ENCODE measurements around the gene PDE6H.

Gene PDE6H

DNA sequence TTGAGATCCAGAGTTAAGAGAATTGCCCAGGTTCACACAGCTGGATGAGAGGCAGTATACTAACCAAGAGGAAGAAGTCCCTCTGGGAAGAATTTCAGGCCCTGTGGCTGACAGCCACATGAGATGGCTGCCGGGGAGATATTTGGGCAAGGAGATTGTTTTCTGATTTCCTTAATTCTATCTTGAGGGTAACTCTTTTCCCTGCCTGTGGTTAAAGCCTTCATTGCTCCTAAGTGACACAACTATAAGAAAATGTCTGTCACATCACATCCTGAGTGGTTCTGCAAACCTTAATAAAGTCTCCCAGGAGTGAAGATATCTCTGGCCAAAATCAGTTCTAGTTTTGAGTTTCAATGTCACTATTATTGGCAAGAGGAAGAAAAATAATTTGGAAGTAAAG, 21.0 kb upstream of the PDE6H start:
- FAIRE-seq (no peak), DNase-seq (ENCODE audit: low spot score) (no peak)

DNA sequence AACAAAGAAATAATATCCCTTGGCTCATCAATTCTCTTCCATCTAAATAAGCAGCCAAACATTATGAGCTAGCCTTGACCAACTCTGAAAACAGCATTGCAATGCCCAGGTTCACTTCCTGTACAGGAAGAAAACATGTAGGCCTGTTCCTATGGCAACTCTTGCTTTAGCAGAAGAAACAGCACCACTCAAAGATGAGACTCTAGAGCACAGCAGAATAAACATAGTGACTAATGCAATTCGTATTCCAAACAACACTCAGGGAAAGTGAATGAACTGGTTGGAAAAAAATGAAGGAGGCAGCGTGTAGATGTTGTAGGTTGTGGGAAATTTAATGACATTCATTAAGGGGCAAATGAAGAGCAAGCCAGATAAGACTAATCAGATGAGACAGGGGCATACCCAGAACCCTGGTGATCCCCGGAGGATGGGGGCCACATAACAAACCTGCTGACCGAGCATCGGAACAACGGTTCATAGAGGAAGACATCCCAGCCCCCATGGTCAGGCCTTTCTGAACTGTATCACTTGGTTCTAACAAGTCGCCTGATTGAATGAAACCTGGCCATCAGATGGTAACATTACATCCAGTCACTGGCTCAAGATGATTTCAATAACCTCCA, 20.4 kb upstream of the PDE6H start:
- DNase-seq (ENCODE audit: low spot score) = peak; percentile 77
- no peak for FAIRE-seq

DNA sequence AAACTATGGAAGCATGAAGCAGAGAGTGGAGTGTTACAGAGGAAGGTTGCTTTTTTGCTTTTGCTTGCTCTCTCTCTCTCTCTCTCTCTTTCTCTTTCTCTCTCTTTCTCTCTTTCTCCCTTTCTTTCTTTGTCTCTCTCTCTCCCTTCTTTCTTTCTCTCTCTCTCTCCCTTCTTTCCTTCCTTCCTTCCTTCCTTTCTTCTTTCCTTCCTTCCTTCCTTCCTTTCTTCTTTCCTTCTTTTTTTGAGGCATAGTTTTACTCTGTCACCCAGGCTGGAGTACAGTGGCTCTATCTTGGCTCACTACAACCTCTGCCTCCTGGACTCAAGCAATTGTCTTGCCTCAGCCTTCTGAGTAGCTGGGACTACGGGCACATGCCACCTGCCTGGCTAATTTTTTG, 19.1 kb upstream of the PDE6H start:
- no peak for FAIRE-seq
- DNase-seq (ENCODE audit: low spot score) = no peak

DNA sequence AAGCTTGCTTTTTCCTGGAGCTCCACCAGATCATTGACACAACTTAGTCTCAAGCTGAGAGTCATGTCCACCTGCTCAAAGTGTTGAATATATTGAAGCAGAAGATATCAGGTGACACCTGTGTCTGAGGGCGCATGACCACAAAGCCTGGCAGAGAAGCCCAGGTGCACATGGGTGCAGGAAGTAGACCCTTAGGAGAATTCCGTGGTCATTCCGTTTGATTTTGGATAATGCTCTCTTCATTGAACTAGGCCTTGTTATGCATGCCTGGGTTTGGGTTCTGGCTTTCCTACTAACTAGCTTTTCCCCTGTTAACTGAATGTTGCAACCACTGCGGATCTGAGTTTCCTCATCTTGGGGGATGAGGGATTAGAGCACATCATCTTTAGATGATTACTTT, 18.6 kb upstream of the PDE6H start:
- DNase-seq (ENCODE audit: low spot score) (no peak), FAIRE-seq (no peak)

DNA sequence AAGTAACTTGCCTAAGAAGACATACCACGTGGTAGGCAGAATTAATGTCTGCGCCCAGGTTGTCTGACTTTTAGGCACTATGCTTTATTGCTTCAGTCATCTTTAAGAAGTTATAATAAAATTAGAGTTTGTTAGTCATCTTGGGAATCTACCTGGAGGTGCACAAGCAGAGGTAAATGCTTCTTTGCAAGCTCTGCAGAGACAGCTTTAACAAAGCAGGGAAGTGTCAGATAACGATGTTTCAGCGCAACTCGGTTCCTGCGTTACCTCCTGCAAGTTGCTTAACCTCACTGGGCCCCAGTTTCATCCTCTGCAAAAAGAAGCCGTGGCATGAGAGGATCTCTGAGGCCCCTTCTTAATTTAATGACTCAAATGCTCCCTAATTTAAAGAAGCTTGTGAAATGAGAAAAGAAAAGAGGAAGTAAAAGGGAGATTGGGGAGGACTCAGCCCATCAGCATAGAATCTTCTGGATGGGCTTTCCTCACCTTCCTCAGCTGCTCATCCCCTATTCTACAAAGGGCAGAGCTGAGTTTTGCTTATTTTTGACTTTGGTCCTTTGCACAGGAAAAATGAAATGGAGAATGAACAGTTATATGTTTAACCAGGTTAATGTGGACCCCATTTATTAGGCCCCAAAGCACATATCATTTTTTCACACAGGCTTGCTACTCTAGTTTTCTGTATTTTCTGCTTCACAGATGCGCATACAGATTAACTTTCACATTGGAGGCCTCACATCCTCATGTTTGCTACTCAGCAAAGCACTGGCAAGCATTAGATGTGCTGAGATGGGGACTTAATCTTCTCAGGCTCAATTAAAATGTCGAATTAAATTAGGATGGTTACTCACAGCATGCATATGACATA, 16.6 kb upstream of the PDE6H start:
- FAIRE-seq = no peak
- no peak for DNase-seq (ENCODE audit: low spot score)

DNA sequence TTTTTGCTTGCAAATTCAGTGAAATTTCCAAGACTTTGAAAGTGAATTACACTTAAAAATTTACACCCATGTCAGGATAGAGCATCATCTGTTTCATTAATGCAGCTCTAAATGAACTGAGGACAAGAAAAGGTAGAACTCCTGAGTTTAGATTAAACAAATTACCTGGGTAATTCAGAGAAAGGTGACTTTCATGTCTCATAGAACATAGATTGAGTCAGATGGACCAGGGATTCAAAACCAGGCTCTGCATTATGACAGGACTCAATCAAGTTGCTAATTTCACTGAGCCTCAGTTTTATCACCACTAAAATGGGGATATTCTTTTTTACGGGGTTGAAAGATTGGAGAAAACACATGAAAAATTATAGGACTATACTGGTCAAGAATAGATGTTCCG, 15.9 kb upstream of the PDE6H start:
- FAIRE-seq = no peak
- no peak for DNase-seq (ENCODE audit: low spot score)

DNA sequence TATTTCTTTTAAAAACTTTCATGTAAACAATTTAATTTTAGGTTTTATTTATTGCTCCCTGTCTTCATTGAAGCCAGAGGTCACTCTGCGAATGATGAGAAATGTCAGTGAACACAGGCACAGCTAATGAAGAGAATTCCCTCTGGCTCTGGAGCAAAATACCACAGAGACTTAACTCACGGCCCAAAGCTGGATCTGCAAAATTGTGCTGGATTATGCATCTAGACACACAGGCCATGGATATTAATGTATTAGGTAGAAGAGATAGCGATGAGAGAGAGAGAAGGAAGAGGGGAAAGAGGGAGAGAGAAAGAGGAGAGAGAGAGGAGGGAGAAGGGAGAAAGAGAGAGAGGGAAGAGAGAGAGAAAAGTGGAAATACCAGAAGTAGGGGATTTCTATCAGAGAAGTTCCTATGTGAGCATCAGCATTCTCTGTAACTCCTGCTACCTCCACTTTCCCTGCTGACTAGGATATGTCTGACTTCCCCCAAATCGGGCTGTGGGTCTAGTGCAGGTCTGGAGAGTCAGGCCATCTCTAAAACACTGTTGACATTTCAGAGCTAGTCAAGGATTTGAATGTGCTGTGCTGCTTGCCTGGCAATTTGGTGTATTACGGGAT, 15.2 kb upstream of the PDE6H start:
- FAIRE-seq (no peak), DNase-seq (ENCODE audit: low spot score) (no peak)

DNA sequence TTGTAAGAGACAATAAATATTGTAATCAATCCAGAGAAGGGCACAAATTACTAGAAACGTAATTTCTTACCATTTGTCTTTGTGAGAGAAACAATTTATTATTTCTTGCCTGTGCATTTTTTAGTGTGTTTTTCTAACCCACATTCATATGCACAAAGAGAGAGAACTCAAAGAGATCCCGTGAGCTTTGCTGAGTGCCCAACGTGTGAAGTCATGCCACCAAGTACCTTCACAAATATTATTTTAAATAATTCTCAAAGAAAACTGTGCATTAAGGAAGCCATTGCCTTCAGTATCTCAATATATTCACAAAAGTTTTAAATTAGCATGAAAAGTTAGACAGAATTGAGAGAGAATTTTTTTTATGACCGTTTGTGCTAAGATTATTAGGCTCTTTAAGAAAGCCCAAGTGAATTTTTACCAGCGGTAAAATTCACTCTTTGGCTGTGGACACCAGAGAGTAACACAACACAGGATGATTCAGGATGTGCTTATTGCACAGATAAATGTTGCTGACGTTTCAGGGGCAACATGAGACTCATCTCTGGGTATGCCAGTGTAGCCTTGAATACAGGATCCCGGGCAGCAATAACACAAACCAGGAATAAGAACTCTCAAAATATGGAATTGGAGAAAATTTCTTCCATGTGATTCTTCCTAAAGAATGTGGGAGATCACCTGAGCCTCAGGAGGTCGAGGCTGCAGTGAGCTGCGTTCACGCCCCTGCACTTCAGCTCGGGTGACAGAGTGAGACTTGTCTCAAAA, 14.3 kb upstream of the PDE6H start:
- FAIRE-seq (no peak), DNase-seq (ENCODE audit: low spot score) (no peak)

DNA sequence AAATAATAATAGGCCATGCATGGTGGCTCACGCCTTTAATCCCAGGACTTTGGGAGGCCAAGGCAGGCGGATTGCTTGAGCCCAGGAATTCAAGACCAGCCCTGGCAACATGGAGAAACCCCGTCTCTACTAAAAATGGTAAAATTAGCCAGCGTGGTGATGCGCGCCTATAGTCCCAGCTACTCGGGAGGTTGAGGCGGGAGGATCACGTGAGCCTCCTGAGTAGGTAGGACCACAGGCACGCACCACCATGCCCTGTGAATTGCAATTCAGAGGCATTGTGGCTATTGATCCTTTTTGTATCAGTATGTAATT, 13.8 kb upstream of the PDE6H start:
- no peak for DNase-seq (ENCODE audit: low spot score)
- no peak for FAIRE-seq

DNA sequence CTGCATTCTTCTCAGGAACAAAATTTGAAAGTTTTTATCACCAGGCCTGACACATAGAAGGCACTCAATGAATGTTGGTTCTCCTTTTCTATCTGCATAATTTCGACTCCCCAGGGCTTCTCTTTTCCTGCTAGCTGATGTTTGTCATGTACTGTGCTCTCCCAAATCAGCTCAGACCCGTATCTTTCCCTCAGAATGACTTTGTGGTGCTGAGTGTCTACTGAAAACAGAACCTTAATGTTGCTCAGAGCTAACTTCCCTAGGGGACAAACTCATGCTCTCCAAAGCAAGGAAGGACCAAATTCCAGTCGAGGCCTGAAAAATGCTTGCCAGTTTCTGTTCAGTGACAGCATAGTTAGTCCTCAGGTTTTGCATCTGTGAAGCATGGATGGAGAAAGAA, 13.4 kb upstream of the PDE6H start:
- FAIRE-seq (no peak), DNase-seq (ENCODE audit: low spot score) (no peak)

DNA sequence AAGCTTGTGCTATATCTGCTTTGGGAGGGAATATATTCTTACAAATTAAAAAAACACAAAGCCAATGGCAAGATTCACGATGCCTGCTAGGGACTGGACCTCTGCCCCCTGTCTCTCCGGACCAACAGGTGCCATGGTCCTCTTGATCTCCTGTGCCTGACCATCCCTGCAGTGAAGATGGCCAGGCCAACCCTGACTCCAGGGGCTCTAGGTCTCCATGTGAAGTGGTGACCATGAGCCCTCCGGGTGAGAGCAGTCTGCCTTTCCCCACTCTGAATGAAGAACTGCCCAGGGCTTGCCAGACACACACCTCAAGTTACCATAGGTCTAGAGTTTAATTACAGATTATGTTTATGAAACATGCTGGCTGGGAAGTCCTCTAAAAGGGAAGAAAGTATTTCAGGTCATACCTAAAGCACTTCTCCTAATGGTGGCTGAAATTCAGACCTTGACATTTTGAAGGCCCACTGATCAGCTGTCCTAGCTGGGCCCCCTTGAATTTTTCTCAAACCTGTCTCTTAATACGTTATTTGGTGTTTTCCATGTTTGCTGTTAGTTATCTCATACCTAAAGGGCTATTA, 12.8 kb upstream of the PDE6H start:
- DNase-seq (ENCODE audit: low spot score) (no peak), FAIRE-seq (no peak)

DNA sequence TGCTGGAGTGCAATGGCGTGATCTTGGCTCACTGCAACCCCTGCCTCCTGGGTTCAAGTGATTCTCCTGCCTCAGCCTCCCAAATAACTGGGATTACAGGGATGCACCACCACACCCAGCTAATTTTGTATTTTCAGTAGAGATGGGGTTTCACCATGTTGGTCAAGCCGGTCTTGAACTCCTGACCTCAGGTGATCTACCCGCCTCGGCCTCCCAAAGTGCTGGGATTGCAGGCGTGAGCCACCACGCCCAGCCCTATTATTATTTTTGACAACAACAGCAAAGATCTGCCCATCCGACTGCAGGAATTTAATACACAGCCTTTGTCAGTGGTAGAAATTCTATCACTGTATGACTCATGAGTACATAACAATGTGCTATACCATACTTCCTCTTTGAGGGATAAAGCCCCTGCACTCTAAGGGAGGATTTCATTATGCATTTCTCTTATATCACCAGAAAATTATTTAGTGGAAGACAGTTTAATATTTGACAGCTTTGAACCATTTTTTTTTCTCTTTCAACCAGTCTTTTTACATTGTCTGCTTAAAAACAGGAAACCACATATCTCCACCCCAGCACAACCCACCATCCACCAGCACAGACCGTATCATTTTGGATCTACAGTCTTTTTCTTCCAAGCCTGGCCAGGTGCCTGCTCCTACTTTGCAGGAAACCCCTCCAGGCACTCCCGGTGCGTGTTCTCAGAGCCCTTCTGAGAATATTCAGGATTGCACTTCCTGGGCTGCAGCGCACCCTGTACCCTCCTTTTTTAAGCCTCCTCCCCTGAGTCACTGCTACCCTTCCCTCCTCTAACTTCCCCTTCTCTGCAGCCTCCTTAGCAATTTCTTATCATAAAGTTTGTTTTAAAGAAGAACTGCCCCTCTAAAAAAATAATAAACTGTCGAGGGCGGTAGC, 12.0 kb upstream of the PDE6H start:
- DNase-seq (ENCODE audit: low spot score) (peak; percentile 44), FAIRE-seq (no peak)

DNA sequence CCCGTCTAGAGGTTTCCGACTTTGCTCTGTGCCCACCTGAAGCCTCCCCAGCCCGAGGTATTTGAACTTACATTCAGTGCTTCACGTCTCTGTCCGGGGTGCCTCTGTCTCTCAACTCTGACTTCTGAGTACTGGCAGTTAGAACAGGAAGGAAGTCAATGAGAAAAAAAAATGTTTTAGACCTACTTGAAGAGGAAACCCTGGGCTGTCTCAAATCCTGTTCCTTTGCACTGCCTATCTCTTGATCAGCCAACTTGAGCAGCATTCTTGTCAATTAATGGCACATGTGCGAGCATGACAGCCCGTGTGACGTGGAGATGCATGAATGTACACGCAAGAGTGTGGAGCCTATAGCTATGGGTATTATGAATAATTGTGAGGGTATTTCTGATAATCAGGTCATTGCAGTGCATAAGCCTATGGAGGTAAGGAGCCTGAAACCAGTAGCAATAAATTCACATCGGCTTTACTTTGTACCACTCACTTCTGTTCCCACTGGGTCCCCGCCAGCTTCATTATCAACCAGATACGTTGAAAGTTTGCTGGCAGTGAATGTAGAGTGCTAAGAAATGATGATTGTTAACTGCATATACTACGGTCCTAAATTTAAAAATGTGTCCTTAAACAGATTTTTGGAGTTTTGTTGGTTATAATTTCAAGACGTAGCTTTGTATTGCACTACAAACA, 11.2 kb upstream of the PDE6H start, which contains the start of gene ARHGDIB:
ARHGDIB (minus strand) TSS at position 136 of the 687 bp plus-strand sequence. CDS start 10,889 bp downstream, outside the sequence.
- DNase-seq (ENCODE audit: low spot score) = no peak
- no peak for FAIRE-seq

DNA sequence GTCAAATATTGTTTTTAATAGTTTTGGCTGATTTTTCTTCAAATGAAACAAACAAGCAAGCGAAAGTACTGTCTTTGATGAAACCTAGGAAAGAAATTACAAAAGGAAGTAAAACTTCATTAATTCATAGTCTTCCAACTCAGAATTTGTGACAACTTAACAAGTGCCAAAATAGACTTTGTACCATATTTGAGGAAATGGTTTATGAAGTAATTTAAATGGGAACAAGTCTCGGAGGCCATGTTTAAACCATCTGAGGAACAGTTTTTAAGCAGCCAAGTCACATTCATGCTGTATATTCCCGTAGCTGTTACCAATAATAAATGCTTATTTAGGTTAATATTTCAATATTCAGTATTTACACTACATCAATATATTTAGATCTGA, 10.7 kb upstream of the PDE6H start:
- DNase-seq (ENCODE audit: low spot score) (no peak), FAIRE-seq (no peak)

DNA sequence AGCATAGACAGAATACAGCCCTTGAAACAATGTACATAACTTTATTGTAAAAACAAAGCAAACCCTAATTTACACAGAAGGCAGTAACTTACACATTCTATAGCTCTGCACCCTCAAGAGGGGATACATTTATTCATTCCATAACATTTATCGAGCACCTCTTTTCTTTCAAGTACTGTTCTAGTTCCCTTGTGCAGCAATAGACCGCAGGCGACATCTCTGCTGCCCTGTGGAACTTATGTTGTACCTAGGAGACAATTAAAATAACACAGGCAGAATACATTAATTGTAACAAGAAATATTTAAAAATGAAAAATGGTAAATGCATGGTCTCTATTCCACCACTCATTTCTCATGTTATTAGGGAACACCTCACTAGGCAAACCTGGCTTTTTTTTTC, 10.0 kb upstream of the PDE6H start:
- DNase-seq (ENCODE audit: low spot score) = no peak
- no peak for FAIRE-seq

DNA sequence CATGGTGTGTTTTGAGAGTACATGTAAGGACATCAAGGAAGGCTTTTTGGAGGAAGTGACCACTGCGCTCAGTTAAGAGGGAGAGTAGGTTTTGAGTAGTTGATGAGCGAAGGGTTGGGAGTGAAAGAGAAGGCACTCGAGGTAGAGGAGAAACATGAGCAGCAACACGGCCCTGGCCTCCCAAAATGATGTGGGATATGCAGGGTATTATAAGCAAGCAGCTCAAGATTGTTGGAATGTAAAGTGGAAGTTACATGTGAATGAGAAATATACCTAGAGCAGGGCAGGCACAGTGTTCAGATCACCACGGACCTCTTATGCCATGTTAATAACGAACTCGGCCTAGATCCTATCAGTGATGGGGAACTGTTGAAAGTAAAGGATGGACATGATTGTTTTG, 9.3 kb upstream of the PDE6H start:
- FAIRE-seq = no peak
- DNase-seq (ENCODE audit: low spot score) = no peak

DNA sequence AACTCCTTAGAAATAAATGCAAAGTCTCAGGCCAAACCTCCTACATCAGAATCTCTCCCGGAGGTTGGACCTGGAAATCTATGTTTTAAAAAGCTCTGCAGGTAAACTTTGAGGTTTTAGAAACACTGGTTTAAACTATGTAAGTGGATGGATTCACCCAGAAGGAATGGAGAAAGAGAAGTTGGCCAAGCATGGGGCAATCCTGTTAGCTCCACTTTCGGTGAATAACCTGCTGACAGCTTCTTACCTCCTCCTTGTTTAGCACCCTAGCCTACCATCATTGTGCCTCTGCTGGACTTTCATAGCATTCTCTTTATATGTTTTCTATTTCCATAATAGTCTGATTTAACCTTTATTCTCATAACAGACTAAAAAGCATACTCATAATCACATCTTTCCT, 8.4 kb upstream of the PDE6H start:
- DNase-seq (ENCODE audit: low spot score) = no peak
- no peak for FAIRE-seq

DNA sequence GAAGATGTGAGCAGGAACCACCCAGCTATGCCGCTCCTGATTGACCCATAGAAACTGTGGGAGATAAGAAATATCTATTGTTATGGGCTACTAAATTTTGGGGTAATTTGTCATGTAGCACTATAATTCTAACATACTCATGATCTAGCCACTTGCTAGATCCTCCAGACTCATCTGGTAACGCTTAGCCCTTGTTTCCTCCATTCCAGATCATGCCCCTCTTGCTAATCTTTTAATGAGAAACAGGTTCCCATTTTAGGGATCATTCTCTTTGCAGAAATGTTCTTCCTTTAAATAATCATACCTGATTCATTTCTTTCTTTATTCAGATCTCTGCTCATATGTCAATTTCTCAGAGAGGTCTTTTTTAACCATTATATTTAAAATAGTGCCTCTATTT, 7.6 kb upstream of the PDE6H start:
- DNase-seq (ENCODE audit: low spot score) = no peak
- no peak for FAIRE-seq

DNA sequence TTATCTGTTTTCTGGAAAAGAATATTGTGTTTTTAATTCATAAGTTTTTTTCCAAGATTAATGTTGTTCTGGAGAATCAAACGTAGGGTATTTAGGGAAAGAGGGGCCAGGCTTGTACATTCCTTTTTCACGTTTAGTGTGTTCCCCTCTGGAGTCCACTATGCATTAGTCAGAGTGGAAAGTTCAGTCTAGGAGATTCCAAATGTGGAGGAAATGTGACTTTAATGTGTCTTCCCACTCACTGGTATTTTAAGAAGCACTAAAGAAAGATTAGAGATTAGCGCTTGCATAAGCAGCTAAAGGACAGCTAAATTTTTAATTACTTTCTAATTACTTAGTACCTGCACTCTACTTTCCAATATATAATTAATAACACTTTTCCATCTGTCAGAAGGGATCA, 4.4 kb upstream of the PDE6H start:
- FAIRE-seq (no peak), DNase-seq (ENCODE audit: low spot score) (no peak)

DNA sequence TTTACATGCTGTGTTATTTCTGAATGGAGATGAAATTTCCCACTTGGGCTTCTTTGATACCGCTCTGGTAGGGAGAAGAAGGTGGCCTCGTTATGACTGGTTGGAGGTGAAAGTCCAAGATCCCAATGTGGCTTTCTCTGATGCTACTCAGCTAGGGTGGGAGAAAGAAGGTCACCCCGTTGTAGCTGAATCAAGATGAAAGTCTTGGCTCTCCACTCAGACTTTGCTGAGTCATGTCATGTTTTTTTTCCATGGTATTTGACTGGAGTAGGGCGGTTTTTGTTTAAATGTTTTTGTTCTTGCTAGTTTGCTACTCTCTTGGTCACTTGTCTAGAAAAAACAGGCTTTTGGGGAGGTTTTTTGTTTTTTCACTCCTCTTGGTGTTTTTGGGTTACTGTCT, 2.4 kb upstream of the PDE6H start:
- DNase-seq (ENCODE audit: low spot score) (no peak), FAIRE-seq (no peak)
